HG02943 (cell line): ENCODE results near the gene IFFO2.

Experiments
- ATAC-seq: cut with Tn5 transposase; IDR thresholded peaks from one replicate; pipeline ENCODE4 v1.9.1; 2021; ENCODE audit warnings: mild to moderate bottlenecking, low read depth, moderate library complexity; ENCODE audit not compliant: unreplicated experiment

The IFFO2 gene

GRCh38 chr1:18922319-18922726 is 34.2 kb downstream of the IFFO2 start:
- no peak for ATAC-seq

GRCh38 chr1:18921516-18922251 is 34.8 kb downstream of the IFFO2 start:
- ATAC-seq, result no peak

GRCh38 chr1:18920931-18921330 is 35.5 kb downstream of the IFFO2 start:
- ATAC-seq, result no peak

GRCh38 chr1:18919956-18920355 is 36.5 kb downstream of the IFFO2 start:
- ATAC-seq, result no peak

GRCh38 chr1:18919197-18919905 is 37.1 kb downstream of the IFFO2 start:
- no peak for ATAC-seq

GRCh38 chr1:18918417-18918816 is 38.1 kb downstream of the IFFO2 start:
- no peak for ATAC-seq

- no peak for ATAC-seq
Observed at GRCh38 chr1:18917071-18917799, 39.2 kb downstream of the IFFO2 start.

- no peak for ATAC-seq
Observed at GRCh38 chr1:18915341-18915740, 41.1 kb downstream of the IFFO2 start.

- no peak for ATAC-seq
Observed at GRCh38 chr1:18913065-18913835, 43.2 kb downstream of the IFFO2 start.

GRCh38 chr1:18912550-18912949 is 43.9 kb downstream of the IFFO2 start:
- ATAC-seq, result no peak

- no peak for ATAC-seq
Observed at GRCh38 chr1:18908911-18909771, 47.3 kb downstream of the IFFO2 start.

- ATAC-seq, result no peak
Observed at GRCh38 chr1:18907917-18908845, 48.3 kb downstream of the IFFO2 start.

- ATAC-seq, result no peak
Observed at GRCh38 chr1:18907021-18907916, 49.2 kb downstream of the IFFO2 start.

- no peak for ATAC-seq
Observed at GRCh38 chr1:18903291-18903756, 53.2 kb downstream of the IFFO2 start.

GRCh38 chr1:18902523-18903290 is 53.8 kb downstream of the IFFO2 start, which contains the start of gene ALDH4A1:
Gene ALDH4A1 (minus strand): TSS chr1:18902555. CDS start chr1:18902523, 32 bp downstream.
- ATAC-seq, result peak; percentile 91

- ATAC-seq, result no peak
Observed at GRCh38 chr1:18901952-18902522, 54.4 kb downstream of the IFFO2 start.
